H9 (cell line): ENCODE results near the gene PDXK. TPM values are rescaled to one million over a fixed set of nuclear protein-coding genes. Genes with fewer than 3 reads are reported as not detected.

Experiments used
- DNase-seq: peaks from one replicate; pipeline ENCODE4 v3.0.0-alpha.2; 2017
- H2AFZ ChIP-seq: one replicate; pipeline ENCODE4 v1.6.1; 2013; ENCODE audit warnings: mild to moderate bottlenecking, low read length, control low read depth, moderate library complexity
- H2AK5ac ChIP-seq: 2 replicates; pipeline ENCODE4 v1.6.1; 2013; ENCODE audit warnings: low read length, control low read depth, mixed read lengths; ENCODE audit not compliant: insufficient read length
- H2BK120ac ChIP-seq: one replicate; pipeline ENCODE4 v1.6.1; 2013; ENCODE audit warnings: low read depth, mild to moderate bottlenecking, low read length, control low read depth, inconsistent platforms; ENCODE audit not compliant: poor library complexity, severe bottlenecking
- H2BK12ac ChIP-seq: 2 replicates; pipeline ENCODE4 v1.6.1; 2013; ENCODE audit warnings: low read length, control low read depth, mixed read lengths, low read depth; ENCODE audit not compliant: insufficient read length
- H2BK15ac ChIP-seq: 2 replicates; pipeline ENCODE4 v1.6.1; 2013; ENCODE audit warnings: low read depth, low read length, control low read depth
- H2BK20ac ChIP-seq: one replicate; pipeline ENCODE4 v1.6.1; 2013; ENCODE audit warnings: low read depth, mild to moderate bottlenecking, low read length, control low read depth, inconsistent platforms; ENCODE audit not compliant: poor library complexity, severe bottlenecking
- H2BK5ac ChIP-seq: 2 replicates; pipeline ENCODE4 v1.6.1; 2013; ENCODE audit warnings: low read length, control low read depth, mixed read lengths; ENCODE audit not compliant: insufficient read length
- H3K14ac ChIP-seq: 2 replicates; pipeline ENCODE4 v1.6.1; 2013; ENCODE audit warnings: low read length, control low read depth; ENCODE audit not compliant: insufficient read depth
- H3K18ac ChIP-seq: 2 replicates; pipeline ENCODE4 v1.6.1; 2013; ENCODE audit warnings: low read depth, mild to moderate bottlenecking, mixed read lengths, low read length, control low read depth; ENCODE audit not compliant: insufficient read length
- H3K23ac ChIP-seq: 2 replicates; pipeline ENCODE4 v1.6.1; 2013; ENCODE audit warnings: low read length, control low read depth, mixed read lengths, low read depth; ENCODE audit not compliant: insufficient read length
- H3K23me2 ChIP-seq: 2 replicates; pipeline ENCODE4 v1.6.1; 2013; ENCODE audit warnings: low read depth, mild to moderate bottlenecking, mixed read lengths, low read length, control low read depth; ENCODE audit not compliant: insufficient read length, poor library complexity, severe bottlenecking
- H3K27ac ChIP-seq: 2 replicates; pipeline ENCODE4 v1.5.1; 2013; ENCODE audit warnings: low read length, control low read depth, mixed read lengths, low read depth; ENCODE audit not compliant: insufficient read length
- H3K27me3 ChIP-seq: 2 replicates; pipeline ENCODE4 v1.6.1; 2013; ENCODE audit warnings: low read length, control low read depth, inconsistent platforms; ENCODE audit not compliant: insufficient read depth
- H3K4ac ChIP-seq: 2 replicates; pipeline ENCODE4 v1.6.1; 2013; ENCODE audit warnings: low read depth, mild to moderate bottlenecking, control low read depth, inconsistent platforms, low read length, moderate library complexity
- H3K4me1 ChIP-seq: 2 replicates; pipeline ENCODE4 v1.6.1; 2013; ENCODE audit warnings: low read length, control low read depth, inconsistent platforms; ENCODE audit not compliant: insufficient read depth
- H3K4me2 ChIP-seq: 2 replicates; pipeline ENCODE4 v1.6.1; 2013; ENCODE audit warnings: low read length, control low read depth, mixed read lengths; ENCODE audit not compliant: insufficient read length, insufficient read depth
- H3K56ac ChIP-seq: 2 replicates; pipeline ENCODE4 v1.6.1; 2013; ENCODE audit warnings: low read depth, mild to moderate bottlenecking, mixed read lengths, low read length, control low read depth; ENCODE audit not compliant: insufficient read length
- H3K79me1 ChIP-seq: 2 replicates; pipeline ENCODE4 v1.6.1; 2013; ENCODE audit warnings: low read depth, mild to moderate bottlenecking, moderate library complexity, low read length, control low read depth, inconsistent platforms; ENCODE audit not compliant: insufficient read depth, poor library complexity, severe bottlenecking
- H3K79me2 ChIP-seq: 2 replicates; pipeline ENCODE4 v1.6.1; 2013; ENCODE audit warnings: low read length, control low read depth, inconsistent platforms; ENCODE audit not compliant: insufficient read depth
- H3K9ac ChIP-seq: 2 replicates; pipeline ENCODE4 v1.6.1; 2013; ENCODE audit warnings: low read length, control low read depth, mixed read lengths; ENCODE audit not compliant: insufficient read length; ENCODE audit errors: extremely low read depth
- H3K9me3 ChIP-seq: one replicate; pipeline ENCODE4 v1.6.1; 2013; ENCODE audit warnings: low read depth, low read length, inconsistent platforms; ENCODE audit not compliant: control insufficient read depth
- H3T11ph ChIP-seq: one replicate; pipeline ENCODE4 v1.6.1; 2013; ENCODE audit warnings: mild to moderate bottlenecking, low read length, control low read depth, inconsistent platforms
- H4K20me1 ChIP-seq: one replicate; pipeline ENCODE4 v1.6.1; 2013; ENCODE audit not compliant: control insufficient read depth, insufficient read length, insufficient read depth
- H4K5ac ChIP-seq: 2 replicates; pipeline ENCODE4 v1.6.1; 2013; ENCODE audit warnings: low read depth, mild to moderate bottlenecking, mixed read lengths, low read length, control low read depth; ENCODE audit not compliant: insufficient read length
- H4K8ac ChIP-seq: replicated peaks from 2 replicates; pipeline ENCODE4 v1.6.1; 2013; ENCODE audit warnings: low read length, control low read depth, mixed read lengths, low read depth; ENCODE audit not compliant: insufficient read length
- H4K91ac ChIP-seq: 2 replicates; pipeline ENCODE4 v1.6.1; 2013; ENCODE audit warnings: low read depth, mild to moderate bottlenecking, moderate library complexity, mixed read lengths, low read length, control low read depth; ENCODE audit not compliant: insufficient read length
- H3K27ac Mint-ChIP-seq, 3 experiments: 2 replicates in 2 of 3; 3 replicates in 1 of 3; pipeline ENCODE4 v1.8.0; 2020 to 2021; ENCODE audit warnings: mixed read lengths in 3 of 3, mild to moderate bottlenecking in 1 of 3, moderate library complexity in 1 of 3
- H3K27me3 Mint-ChIP-seq: 2 replicates; pipeline ENCODE4 v1.8.0; 2021; ENCODE audit warnings: low read depth, mild to moderate bottlenecking, moderate library complexity, mixed read lengths
- H3K36me3 Mint-ChIP-seq, 3 experiments: 2 replicates in 2 of 3; 3 replicates in 1 of 3; pipeline ENCODE4 v1.8.0; 2020 to 2021; ENCODE audit warnings: low read depth in 3 of 3, mixed read lengths in 3 of 3; ENCODE audit not compliant: insufficient read depth in 1 of 3
- H3K4me1 Mint-ChIP-seq, 2 experiments: 2 replicates each; pipeline ENCODE4 v1.8.0; 2020; ENCODE audit warnings: mixed read lengths in 2 of 2
- H3K4me3 Mint-ChIP-seq, 2 experiments: 2 replicates in 1 of 2; 3 replicates in 1 of 2; pipeline ENCODE4 v1.8.0; 2020 to 2021; ENCODE audit warnings: mild to moderate bottlenecking in 2 of 2, mixed read lengths in 2 of 2, moderate library complexity in 1 of 2
- H3K9me3 Mint-ChIP-seq, 2 experiments: 2 replicates in 1 of 2; 3 replicates in 1 of 2; pipeline ENCODE4 v1.8.0; 2020; ENCODE audit warnings: mild to moderate bottlenecking in 2 of 2, mixed read lengths in 2 of 2, moderate library complexity in 1 of 2
- CTCF ChIP-seq: fragments of 200-600 bp; sonication (generic); conservative IDR thresholded peaks from 3 replicates; pipeline ENCODE4 v1.8.0; 2021; ENCODE audit warnings: antibody characterized with exemption, mild to moderate bottlenecking
- whole genome bisulfite sequencing: extraction: QIAGEN DNeasy Blood & Tissue Kit; methylation state at CpG from one replicate; pipeline ENCODE4 v1.1.7; 2013; ENCODE audit warnings: missing lambda C conversion rate, low lambda C conversion rate, mixed read lengths; ENCODE audit not compliant: insufficient read length; ENCODE audit errors: extremely low coverage; 5-methylcytosine and 5-hydroxymethylcytosine counted together
- total RNA-seq: library from RNA; stranded (reverse); gene quantifications from 2 replicates; pipeline ENCODE4 v1.2.1, GENCODE V29; 2021

PDXK gene
- total RNA-seq, 1 experiment from 2014 or later = 109 TPM

GRCh38 chr21:43769325-43769958 is 50.5 kb downstream of the PDXK start:
- Histone ChIP-seq H3T11ph (no peak overlapping the region), H4K5ac (no peak overlapping the region), H3K4ac (no peak overlapping the region), H3K18ac (no peak overlapping the region), H2BK20ac (no peak overlapping the region), H3K79me2 (no peaks in the 10 kb centered on the region), H3K9me3 (no peaks in the 10 kb centered on the region), H3K4me1 (peaks cover 4% of the 10 kb centered on the region; the same call in 1 of the 2 replicates), H3K14ac (no peak overlapping the region), H2BK120ac (no peak overlapping the region), H3K23ac (no peak overlapping the region), H2BK12ac (no peak overlapping the region), H4K8ac (no peak overlapping the region), H4K91ac (no peak overlapping the region), H3K27ac (no peak overlapping the region), H3K4me2 (no peak overlapping the region), H4K20me1 (no peaks in the 10 kb centered on the region), H2BK5ac (no peak overlapping the region), H2AK5ac (no peak overlapping the region), H3K9ac (no peak overlapping the region), H3K79me1 (no peaks in the 10 kb centered on the region), H2AFZ (no peak overlapping the region), H3K56ac (no peak overlapping the region), H2BK15ac (no peak overlapping the region), H3K23me2 (no peaks in the 10 kb centered on the region), H3K27me3 (no peaks in the 10 kb centered on the region)
- TF ChIP-seq CTCF = no peak
- Mint-ChIP-seq H3K36me3 (peaks cover 8 to 16% (median 14%) of the 10 kb centered on the region in 3 experiments; a peak in 6 of 7 replicates), H3K9me3 (no peaks in the 10 kb centered on the region), H3K4me1 (peaks cover 42 to 44% of the 10 kb centered on the region in 2 experiments), H3K4me3 (no peak overlapping the region), H3K27me3 (no peaks in the 10 kb centered on the region; the same call in 1 of the 2 replicates), H3K27ac (no peak overlapping the region)
- WGBS = no CpG with 5 or more reads among the region's 11 CpGs
- DNase-seq = no peak
